ENCODE measurements around the gene OCLN.

Gene OCLN

GRCh38 chr5:69526660-69527059 is 34.1 kb downstream of the OCLN start:
- no peak overlapping the region for H3K27ac ChIP-seq (ENCODE audit: low read length, poor library complexity, severe bottlenecking)
- H2BK5ac ChIP-seq (ENCODE audit: low read depth, low read length, poor library complexity, severe bottlenecking), result no peak overlapping the region
- H3K9me3 ChIP-seq (ENCODE audit: control insufficient read depth, low read length), result no peaks in the 10 kb centered on the region
- no peak overlapping the region for H2BK120ac ChIP-seq (ENCODE audit: low read depth, low read length)
- no peaks in the 10 kb centered on the region for H3K4me1 ChIP-seq (ENCODE audit: control insufficient read depth, insufficient read depth, low read depth, low read length)
- WGBS, result 95% methylated on average over 8 of the region's 9 CpGs
- H3K27me3 ChIP-seq (ENCODE audit: control insufficient read depth in 1 of 2, insufficient read depth in 1 of 2, low read length in 2 of 2), result no peaks in the 10 kb centered on the region
- no peak overlapping the region for H2BK15ac ChIP-seq (ENCODE audit: low read depth, poor library complexity, severe bottlenecking)
- H3K4me3 ChIP-seq (ENCODE audit: insufficient read depth in 1 of 2, low read depth in 1 of 2, low read length in 2 of 2), result no peak overlapping the region
- no peaks in the 10 kb centered on the region for H3K79me1 ChIP-seq (replicated peaks; ENCODE audit: low read length, poor library complexity, severe bottlenecking)
- no peak overlapping the region for H3K18ac ChIP-seq (ENCODE audit: low read depth in 1 of 2, low read length in 2 of 2)
- no peak overlapping the region for H3K4me2 ChIP-seq (ENCODE audit: low read length, poor library complexity, severe bottlenecking)
- no peaks in the 10 kb centered on the region for H3K36me3 ChIP-seq (ENCODE audit: control insufficient read depth in 1 of 2, insufficient read depth in 2 of 2, low read depth in 1 of 2, low read length in 2 of 2)
- H3K14ac ChIP-seq (ENCODE audit: low read length in 2 of 2), result no peak overlapping the region
- no peak overlapping the region for H2AFZ ChIP-seq (ENCODE audit: low read depth, low read length)
- H2AK5ac ChIP-seq (ENCODE audit: low read length, severe bottlenecking), result no peak overlapping the region
- no peak overlapping the region for H4K8ac ChIP-seq (ENCODE audit: low read length)
- H3K4ac ChIP-seq (ENCODE audit: low read depth in 1 of 2, low read length in 2 of 2), result no peak overlapping the region
- no peak overlapping the region for H2BK12ac ChIP-seq (ENCODE audit: low read length in 2 of 2)
- no peak overlapping the region for H3K9ac ChIP-seq (ENCODE audit: low read length)
- no peak for DNase-seq
- H4K91ac ChIP-seq (ENCODE audit: low read length), result no peak overlapping the region
- H3K23ac ChIP-seq (ENCODE audit: low read length in 2 of 2), result no peak overlapping the region

GRCh38 chr5:69527128-69527770 is 34.7 kb downstream of the OCLN start:
- no peaks in the 10 kb centered on the region for H3K27me3 ChIP-seq (ENCODE audit: control insufficient read depth in 1 of 2, insufficient read depth in 1 of 2, low read length in 2 of 2)
- H3K79me1 ChIP-seq (replicated peaks; ENCODE audit: low read length, poor library complexity, severe bottlenecking), result no peaks in the 10 kb centered on the region
- no peak overlapping the region for H2BK5ac ChIP-seq (ENCODE audit: low read depth, low read length, poor library complexity, severe bottlenecking)
- H2BK120ac ChIP-seq (ENCODE audit: low read depth, low read length), result no peak overlapping the region
- no peak overlapping the region for H3K4ac ChIP-seq (ENCODE audit: low read depth in 1 of 2, low read length in 2 of 2)
- no peak overlapping the region for H3K9ac ChIP-seq (ENCODE audit: low read length)
- no peaks in the 10 kb centered on the region for H3K36me3 ChIP-seq (ENCODE audit: control insufficient read depth in 1 of 2, insufficient read depth in 2 of 2, low read depth in 1 of 2, low read length in 2 of 2)
- no peak overlapping the region for H3K4me2 ChIP-seq (ENCODE audit: low read length, poor library complexity, severe bottlenecking)
- H3K18ac ChIP-seq (ENCODE audit: low read depth in 1 of 2, low read length in 2 of 2), result no peak overlapping the region
- H2AFZ ChIP-seq (ENCODE audit: low read depth, low read length), result no peak overlapping the region
- no peak overlapping the region for H2AK5ac ChIP-seq (ENCODE audit: low read length, severe bottlenecking)
- no peak overlapping the region for H2BK12ac ChIP-seq (ENCODE audit: low read length in 2 of 2)
- H3K4me3 ChIP-seq (ENCODE audit: insufficient read depth in 1 of 2, low read depth in 1 of 2, low read length in 2 of 2), result no peak overlapping the region
- H3K27ac ChIP-seq (ENCODE audit: low read length, poor library complexity, severe bottlenecking), result no peak overlapping the region
- no peak overlapping the region for H3K14ac ChIP-seq (ENCODE audit: low read length in 2 of 2)
- WGBS, result 85% methylated on average over 7 of the region's 7 CpGs
- no peaks in the 10 kb centered on the region for H3K9me3 ChIP-seq (ENCODE audit: control insufficient read depth, low read length)
- no peak for DNase-seq
- no peak overlapping the region for H4K91ac ChIP-seq (ENCODE audit: low read length)
- no peak overlapping the region for H2BK15ac ChIP-seq (ENCODE audit: low read depth, poor library complexity, severe bottlenecking)
- no peak overlapping the region for H3K23ac ChIP-seq (ENCODE audit: low read length in 2 of 2)
- H4K8ac ChIP-seq (ENCODE audit: low read length), result no peak overlapping the region
- no peaks in the 10 kb centered on the region for H3K4me1 ChIP-seq (ENCODE audit: control insufficient read depth, insufficient read depth, low read depth, low read length)

GRCh38 chr5:69528035-69528434 is 35.4 kb downstream of the OCLN start:
- no peak overlapping the region for H4K8ac ChIP-seq (ENCODE audit: low read length)
- no peaks in the 10 kb centered on the region for H3K79me1 ChIP-seq (replicated peaks; ENCODE audit: low read length, poor library complexity, severe bottlenecking)
- H2AK5ac ChIP-seq (ENCODE audit: low read length, severe bottlenecking), result no peak overlapping the region
- no peak overlapping the region for H3K4ac ChIP-seq (ENCODE audit: low read depth in 1 of 2, low read length in 2 of 2)
- no peak overlapping the region for H2BK15ac ChIP-seq (ENCODE audit: low read depth, poor library complexity, severe bottlenecking)
- H3K14ac ChIP-seq (ENCODE audit: low read length in 2 of 2), result no peak overlapping the region
- no peaks in the 10 kb centered on the region for H3K27me3 ChIP-seq (ENCODE audit: control insufficient read depth in 1 of 2, insufficient read depth in 1 of 2, low read length in 2 of 2)
- 67% methylated on average over 4 of the region's 5 CpGs for WGBS
- H2BK12ac ChIP-seq (ENCODE audit: low read length in 2 of 2), result no peak overlapping the region
- no peak overlapping the region for H3K23ac ChIP-seq (ENCODE audit: low read length in 2 of 2)
- no peak overlapping the region for H2AFZ ChIP-seq (ENCODE audit: low read depth, low read length)
- H3K9me3 ChIP-seq (ENCODE audit: control insufficient read depth, low read length), result no peaks in the 10 kb centered on the region
- no peaks in the 10 kb centered on the region for H3K4me1 ChIP-seq (ENCODE audit: control insufficient read depth, insufficient read depth, low read depth, low read length)
- no peak overlapping the region for H3K27ac ChIP-seq (ENCODE audit: low read length, poor library complexity, severe bottlenecking)
- DNase-seq, result no peak
- no peak overlapping the region for H3K18ac ChIP-seq (ENCODE audit: low read depth in 1 of 2, low read length in 2 of 2)
- no peaks in the 10 kb centered on the region for H3K36me3 ChIP-seq (ENCODE audit: control insufficient read depth in 1 of 2, insufficient read depth in 2 of 2, low read depth in 1 of 2, low read length in 2 of 2)
- H2BK5ac ChIP-seq (ENCODE audit: low read depth, low read length, poor library complexity, severe bottlenecking), result no peak overlapping the region
- no peak overlapping the region for H4K91ac ChIP-seq (ENCODE audit: low read length)
- H3K4me2 ChIP-seq (ENCODE audit: low read length, poor library complexity, severe bottlenecking), result no peak overlapping the region
- H3K4me3 ChIP-seq (ENCODE audit: insufficient read depth in 1 of 2, low read depth in 1 of 2, low read length in 2 of 2), result no peak overlapping the region
- no peak overlapping the region for H2BK120ac ChIP-seq (ENCODE audit: low read depth, low read length)
- no peak overlapping the region for H3K9ac ChIP-seq (ENCODE audit: low read length)

GRCh38 chr5:69528609-69529008 is 36.0 kb downstream of the OCLN start:
- Histone ChIP-seq H3K27ac (ENCODE audit: low read length, poor library complexity, severe bottlenecking) (no peak overlapping the region), H2BK5ac (ENCODE audit: low read depth, low read length, poor library complexity, severe bottlenecking) (no peak overlapping the region), H4K91ac (ENCODE audit: low read length) (no peak overlapping the region), H2BK120ac (ENCODE audit: low read depth, low read length) (no peak overlapping the region), H3K27me3 (ENCODE audit: control insufficient read depth in 1 of 2, insufficient read depth in 1 of 2, low read length in 2 of 2) (no peaks in the 10 kb centered on the region), H3K4me1 (ENCODE audit: control insufficient read depth, insufficient read depth, low read depth, low read length) (no peaks in the 10 kb centered on the region), H3K36me3 (ENCODE audit: control insufficient read depth in 1 of 2, insufficient read depth in 2 of 2, low read depth in 1 of 2, low read length in 2 of 2) (no peaks in the 10 kb centered on the region), H2BK12ac (ENCODE audit: low read length in 2 of 2) (no peak overlapping the region), H3K9me3 (ENCODE audit: control insufficient read depth, low read length) (no peaks in the 10 kb centered on the region), H3K4ac (ENCODE audit: low read depth in 1 of 2, low read length in 2 of 2) (no peak overlapping the region), H3K79me1 (replicated peaks; ENCODE audit: low read length, poor library complexity, severe bottlenecking) (no peaks in the 10 kb centered on the region), H2AK5ac (ENCODE audit: low read length, severe bottlenecking) (no peak overlapping the region), H3K9ac (ENCODE audit: low read length) (no peak overlapping the region), H3K18ac (ENCODE audit: low read depth in 1 of 2, low read length in 2 of 2) (no peak overlapping the region), H3K23ac (ENCODE audit: low read length in 2 of 2) (no peak overlapping the region), H2AFZ (ENCODE audit: low read depth, low read length) (no peak overlapping the region), H3K4me2 (ENCODE audit: low read length, poor library complexity, severe bottlenecking) (no peak overlapping the region), H2BK15ac (ENCODE audit: low read depth, poor library complexity, severe bottlenecking) (no peak overlapping the region), H3K14ac (ENCODE audit: low read length in 2 of 2) (no peak overlapping the region), H4K8ac (ENCODE audit: low read length) (no peak overlapping the region), H3K4me3 (ENCODE audit: insufficient read depth in 1 of 2, low read depth in 1 of 2, low read length in 2 of 2) (no peak overlapping the region)
- WGBS, result 90% methylated on average over 3 of the region's 4 CpGs
- no peak for DNase-seq
